ENCODE results near the gene DDA1. TPM values are rescaled to one million over a fixed set of nuclear protein-coding genes. Genes with fewer than 3 reads are reported as not detected.

The DDA1 gene
- total and polyA plus RNA-seq, 10 of the 15 experiments (the other 5 are each of a cell fraction or from before 2014, with no cell fraction given): 0.76 to 71.0 (median 39.4) TPM

DNA sequence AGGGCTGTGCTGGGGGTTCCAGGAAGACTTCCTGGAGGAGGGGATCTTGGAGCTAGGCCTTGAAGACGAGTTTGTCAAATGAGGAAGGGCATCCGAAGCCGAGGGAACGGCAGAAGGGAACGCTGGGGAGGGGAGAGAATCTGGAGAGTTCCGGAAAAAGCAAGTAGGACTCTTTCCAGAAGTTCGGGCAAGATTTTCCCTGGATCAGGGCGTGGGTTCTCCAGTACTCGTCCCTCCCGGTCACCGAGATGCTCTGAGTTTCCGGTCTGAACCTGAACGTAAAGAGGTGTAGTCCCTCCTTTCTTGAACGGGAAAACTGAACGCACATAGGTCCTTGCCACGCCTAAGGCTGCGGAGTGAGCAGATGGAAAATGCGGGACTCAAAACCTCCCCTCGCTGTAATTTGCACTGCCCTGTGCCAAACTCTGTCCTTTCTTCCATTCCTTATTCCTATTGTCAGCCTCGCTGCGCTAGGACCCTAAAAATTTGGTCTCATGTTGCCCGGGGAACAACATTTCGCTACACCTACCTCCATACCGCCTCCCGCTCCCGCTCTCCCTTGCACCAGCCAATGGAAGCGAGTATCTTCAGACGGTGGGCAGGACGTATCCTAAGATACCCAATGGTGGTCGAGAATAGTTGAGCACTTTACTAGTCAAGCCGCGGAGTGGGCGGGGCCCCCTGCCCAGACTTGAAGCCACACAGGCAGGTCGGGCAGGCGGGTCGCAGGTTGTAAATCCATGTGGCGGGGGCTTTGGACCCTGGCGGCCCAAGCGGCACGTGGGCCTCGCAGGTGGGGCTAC, 27.7 kb downstream of the DDA1 start, which contains the start of gene GTPBP3 (continued):
- TF ChIP-seq, protein P1, sequence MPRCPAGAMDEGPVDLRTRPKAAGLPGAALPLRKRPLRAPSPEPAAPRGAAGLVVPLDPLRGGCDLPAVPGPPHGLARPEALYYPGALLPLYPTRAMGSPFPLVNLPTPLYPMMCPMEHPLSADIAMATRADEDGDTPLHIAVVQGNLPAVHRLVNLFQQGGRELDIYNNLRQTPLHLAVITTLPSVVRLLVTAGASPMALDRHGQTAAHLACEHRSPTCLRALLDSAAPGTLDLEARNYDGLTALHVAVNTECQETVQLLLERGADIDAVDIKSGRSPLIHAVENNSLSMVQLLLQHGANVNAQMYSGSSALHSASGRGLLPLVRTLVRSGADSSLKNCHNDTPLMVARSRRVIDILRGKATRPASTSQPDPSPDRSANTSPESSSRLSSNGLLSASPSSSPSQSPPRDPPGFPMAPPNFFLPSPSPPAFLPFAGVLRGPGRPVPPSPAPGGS (IDR thresholded peaks at IDR 0.05; ENCODE audit: borderline replicate concordance, insufficient read depth, low read depth, low read length, poor library complexity, severe bottlenecking): no peak
- TF ChIP-seq ETV6 (conservative IDR thresholded peaks at IDR 0.05 in 1 of 2, IDR thresholded peaks at IDR 0.05 in 1 of 2; ENCODE audit: borderline replicate concordance in 1 of 2, low read depth in 1 of 2): no peak

DNA sequence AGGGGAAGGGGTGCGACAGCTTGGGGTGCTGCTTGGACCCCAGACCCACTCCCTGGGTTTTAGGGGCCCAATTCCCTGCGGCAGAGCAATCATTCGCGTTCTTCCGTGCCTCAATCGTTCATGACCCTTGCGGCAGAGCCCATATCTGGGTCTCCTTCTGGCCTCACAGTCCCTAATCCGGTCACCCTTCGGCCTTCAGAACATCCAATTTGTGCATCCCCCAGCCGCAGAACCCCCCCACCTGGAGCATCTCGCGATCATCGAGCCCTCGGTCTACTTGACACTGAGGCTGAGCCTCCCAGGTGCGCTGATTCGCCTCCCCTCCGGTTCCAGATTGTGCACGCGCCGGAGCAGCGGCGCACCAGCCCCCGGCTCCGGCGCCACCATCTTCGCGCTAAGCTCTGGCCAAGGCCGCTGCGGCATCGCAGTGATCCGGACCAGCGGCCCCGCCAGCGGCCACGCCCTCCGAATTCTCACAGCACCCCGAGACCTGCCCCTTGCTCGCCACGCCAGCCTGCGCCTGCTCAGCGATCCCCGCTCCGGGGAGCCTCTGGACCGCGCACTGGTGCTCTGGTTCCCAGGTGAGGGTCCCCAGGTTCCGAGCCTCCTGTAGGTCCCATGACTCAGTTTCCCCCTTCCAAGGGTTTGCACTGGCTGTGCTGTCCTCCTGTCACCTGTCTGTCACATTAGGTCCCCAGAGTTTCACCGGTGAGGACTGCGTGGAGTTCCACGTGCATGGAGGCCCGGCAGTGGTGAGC, 28.5 kb downstream of the DDA1 start:
- BruUV-seq (replicated peaks): TSS peak; percentile 69
- in situ Hi-C loops (cut with MboI): no loop called here
- Histone ChIP-seq H3K9me3 (replicated peaks; ENCODE audit: control insufficient read depth, insufficient read depth, low read length) (no peaks in the 10 kb centered on the region; the same call in 2 of the 3 replicates), H3K9ac (ENCODE audit: control insufficient read depth, insufficient read depth, low read length) (peak overlapping the region; percentile 88), H3K27me3 (replicated peaks in 1 of 2; ENCODE audit: control insufficient read depth in 2 of 2, insufficient read depth in 2 of 2, low read length in 1 of 2) (no peaks in the 10 kb centered on the region), H3K4me3 (peak overlapping the region; percentile 100), H3K79me2 (ENCODE audit: control insufficient read depth, insufficient read depth, low read length) (peaks cover 6% of the 10 kb centered on the region), H3K4me2 (ENCODE audit: control insufficient read depth, insufficient read depth) (peak overlapping the region; percentile 100), H4K20me1 (ENCODE audit: control insufficient read depth, insufficient read depth) (no peaks in the 10 kb centered on the region), H3K4me1 (ENCODE audit: control insufficient read depth, insufficient read depth, low read length) (peaks cover 21% of the 10 kb centered on the region), H3K36me3 (ENCODE audit: control insufficient read depth in 2 of 2, insufficient read depth in 2 of 2, low read length in 1 of 2) (no peaks in the 10 kb centered on the region; a peak in 2 of 4 replicates), H3K27ac (ENCODE audit: control insufficient read depth, insufficient read depth) (peak overlapping the region; percentile 84), H2AFZ (ENCODE audit: control insufficient read depth, low read depth, low read length) (peak overlapping the region; percentile 91)
- FAIRE-seq (no peak), ATAC-seq (peak; percentile 5), DNase-seq (ENCODE audit: low read depth, low spot score) (no peak)
- intact Hi-C loops (cut with micrococcal nuclease; ENCODE audit: unreplicated experiment): loop anchor here (5.0 kb wide), 1 partner anchor 46 kb away; no protein-coding TSS in a partner anchor
- POLR2A ChIA-PET: interaction anchor here (0.6 kb wide), 1 partner anchor 33 kb away, joined by 3 read pairs; no protein-coding TSS in a partner anchor
- SMC1A ChIA-PET (ENCODE audit: uncharacterized antibody, unreplicated experiment): no interaction called here
- CTCF ChIA-PET: no interaction called here
- WGBS (ENCODE audit: insufficient coverage, insufficient replicate concordance, low lambda C conversion rate, missing lambda C conversion rate): 4% methylated on average over 50 of the region's 50 CpGs
- RAD21 ChIA-PET (ENCODE audit: unreplicated experiment): no interaction called here
- TF ChIP-seq MEF2B (IDR thresholded peaks at IDR 0.05; ENCODE audit: partially characterized antibody, poor library complexity, severe bottlenecking) (no peak), IRF4 (IDR thresholded peaks at IDR 0.05; ENCODE audit: low read depth, low read length) (no peak), HCFC1 (IDR thresholded peaks at IDR 0.05; ENCODE audit: low read length) (peak; percentile 34; the same call in 1 of the 2 replicates), GATAD2B (conservative IDR thresholded peaks at IDR 0.05; ENCODE audit: low read depth) (no peak), LARP7 (IDR thresholded peaks at IDR 0.05) (peak; percentile 47; the same call in 1 of the 2 replicates), NFYA (IDR thresholded peaks at IDR 0.05; ENCODE audit: borderline replicate concordance, low read depth, low read length) (no peak), NR2F1 (conservative IDR thresholded peaks at IDR 0.05) (0 out of 2 replicates have a peak, but pooled peaks have one; percentile 1), CHD4 (IDR thresholded peaks at IDR 0.05) (no peak), TAF1 (IDR thresholded peaks at IDR 0.05; ENCODE audit: borderline replicate concordance, low read depth, low read length) (no peak), ZBED1 (IDR thresholded peaks at IDR 0.05; ENCODE audit: borderline replicate concordance) (no peak), NFYB (IDR thresholded peaks at IDR 0.05; ENCODE audit: insufficient read depth, low read depth, low read length) (0 out of 2 replicates have a peak, but pooled peaks have one; percentile 2), CHD2 (IDR thresholded peaks at IDR 0.05; ENCODE audit: borderline replicate concordance, low read depth, low read length) (0 out of 2 replicates have a peak, but pooled peaks have one; percentile 10)
- TF ChIP-seq, protein P2, sequence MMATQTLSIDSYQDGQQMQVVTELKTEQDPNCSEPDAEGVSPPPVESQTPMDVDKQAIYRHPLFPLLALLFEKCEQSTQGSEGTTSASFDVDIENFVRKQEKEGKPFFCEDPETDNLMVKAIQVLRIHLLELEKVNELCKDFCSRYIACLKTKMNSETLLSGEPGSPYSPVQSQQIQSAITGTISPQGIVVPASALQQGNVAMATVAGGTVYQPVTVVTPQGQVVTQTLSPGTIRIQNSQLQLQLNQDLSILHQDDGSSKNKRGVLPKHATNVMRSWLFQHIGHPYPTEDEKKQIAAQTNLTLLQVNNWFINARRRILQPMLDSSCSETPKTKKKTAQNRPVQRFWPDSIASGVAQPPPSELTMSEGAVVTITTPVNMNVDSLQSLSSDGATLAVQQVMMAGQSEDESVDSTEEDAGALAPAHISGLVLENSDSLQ (IDR thresholded peaks at IDR 0.05): no peak

Measured in GM12878 (cell line).